GM18505 (cell line): ENCODE data around the gene ST6GALNAC3.

ENCODE experiments used
- ATAC-seq: cut with Tn5 transposase; IDR thresholded peaks from one replicate; pipeline ENCODE4 v1.9.1; 2021; ENCODE audit not compliant: unreplicated experiment
- POLR2A ChIP-seq: IDR thresholded peaks from 4 replicates; pipeline ENCODE4 v1.6.1; 2011; ENCODE audit warnings: borderline replicate concordance; ENCODE audit not compliant: insufficient read depth, insufficient read length; ENCODE audit errors: extremely low read depth

The ST6GALNAC3 gene

DNA sequence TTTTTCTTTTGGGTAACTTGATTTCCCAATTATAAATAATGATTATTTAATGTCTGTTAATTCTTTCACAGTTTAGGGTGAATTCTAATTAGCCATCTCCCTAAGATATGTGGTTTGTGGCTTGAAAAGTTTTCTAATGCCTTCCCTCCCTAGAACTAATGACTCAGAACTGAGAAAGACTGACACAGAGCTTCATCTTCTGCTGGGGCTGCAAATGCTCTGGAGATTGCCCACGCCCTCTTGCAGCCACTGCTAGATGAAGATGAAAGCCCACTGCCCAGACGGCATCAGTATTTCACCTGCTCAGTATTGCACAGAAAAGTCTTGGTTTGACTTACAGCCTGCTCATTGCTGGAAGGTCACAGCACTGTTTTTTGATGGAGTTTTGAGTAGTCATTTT, 101.5 kb downstream of the ST6GALNAC3 start:
- TF ChIP-seq POLR2A: no peak
- ATAC-seq: no peak

DNA sequence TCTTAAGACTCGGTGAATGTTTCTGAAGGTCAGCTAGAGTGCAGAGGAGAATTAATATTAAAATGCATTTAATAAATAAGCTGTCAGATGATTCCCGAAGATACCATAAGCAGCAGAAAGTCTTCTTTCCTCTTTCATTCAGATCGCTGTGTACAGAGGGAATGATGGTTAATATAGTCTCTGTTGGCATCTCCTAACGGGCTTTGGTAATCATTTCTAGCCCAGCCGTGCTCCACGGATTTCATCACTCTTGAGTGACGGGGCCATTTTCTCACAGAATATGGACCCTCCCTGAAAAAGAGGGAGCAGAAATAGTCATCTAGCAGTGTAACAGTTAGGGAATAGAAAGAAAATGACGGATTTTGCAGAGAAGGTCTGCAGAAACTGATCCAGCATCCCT, 103.1 kb downstream of the ST6GALNAC3 start:
- TF ChIP-seq POLR2A: no peak
- no peak for ATAC-seq

GRCh38 chr1:76179219-76179698, 104.7 kb downstream of the ST6GALNAC3 start:
- no peak for TF ChIP-seq POLR2A
- no peak for ATAC-seq

- no peak for TF ChIP-seq POLR2A
- ATAC-seq: no peak
Measured at GRCh38 chr1:76185207-76185606, 110.7 kb downstream of the ST6GALNAC3 start.

- ATAC-seq: no peak
- no peak for TF ChIP-seq POLR2A
Measured at GRCh38 chr1:76186554-76187170, 112.1 kb downstream of the ST6GALNAC3 start.

- no peak for ATAC-seq
- TF ChIP-seq POLR2A: no peak
Measured at GRCh38 chr1:76187436-76187835, 112.9 kb downstream of the ST6GALNAC3 start.

DNA sequence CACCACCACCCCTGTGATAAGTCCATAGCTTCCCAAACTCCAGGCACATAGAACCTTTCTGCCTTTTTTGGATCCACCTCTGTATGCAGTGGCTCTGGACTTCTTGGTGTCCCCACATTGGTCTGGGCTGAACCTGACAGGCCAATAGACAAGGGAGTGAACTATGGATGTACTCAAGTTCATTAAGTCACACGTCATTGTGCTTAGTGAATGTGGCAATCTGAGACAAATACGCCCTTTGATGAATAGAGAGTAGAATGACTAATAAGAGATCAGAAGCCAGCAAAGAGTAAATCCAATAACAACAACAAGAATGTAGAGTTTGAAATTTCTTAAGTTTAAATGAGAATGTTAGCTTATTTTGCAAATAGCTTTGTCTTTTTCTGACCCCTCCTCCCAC, 114.8 kb downstream of the ST6GALNAC3 start:
- ATAC-seq: no peak
- no peak for TF ChIP-seq POLR2A

DNA sequence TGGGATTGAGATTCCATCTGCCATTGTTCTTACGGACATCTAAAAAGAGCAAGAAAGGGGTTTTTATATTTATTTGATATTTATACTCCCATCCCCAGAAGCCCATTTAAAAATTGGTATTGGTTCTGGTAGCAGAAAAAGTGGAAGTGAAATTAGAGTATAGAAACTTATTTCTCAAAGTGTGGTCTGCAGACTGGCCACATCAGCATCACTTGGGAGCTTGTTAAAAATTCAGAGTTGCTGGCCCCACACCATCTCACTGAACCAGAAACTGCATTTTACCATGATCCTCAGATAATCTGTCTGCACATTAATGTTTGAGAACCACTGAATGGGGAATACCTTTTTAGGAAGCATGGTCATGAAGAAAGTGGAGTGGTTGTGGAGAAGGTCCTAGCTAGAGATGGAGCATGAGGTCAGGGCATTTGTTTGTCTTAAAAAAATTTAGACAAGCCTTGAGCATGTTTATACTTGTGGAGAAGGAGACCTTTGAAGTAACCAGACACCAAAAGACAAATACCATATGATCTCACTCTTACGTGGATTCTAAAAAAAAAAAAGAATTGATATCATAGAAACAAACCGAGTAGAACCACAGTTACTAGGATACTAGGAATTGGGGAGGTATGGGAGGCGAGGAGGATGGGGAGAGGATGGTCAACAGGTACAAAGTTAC, 116.3 kb downstream of the ST6GALNAC3 start:
- no peak for ATAC-seq
- no peak for TF ChIP-seq POLR2A

GRCh38 chr1:76191561-76191960, 117.0 kb downstream of the ST6GALNAC3 start:
- no peak for ATAC-seq

GRCh38 chr1:76198452-76198851, 123.9 kb downstream of the ST6GALNAC3 start:
- no peak for TF ChIP-seq POLR2A
- no peak for ATAC-seq

More at GRCh38 chr1:76191561-76191960, 117.0 kb downstream of the ST6GALNAC3 start:
- TF ChIP-seq POLR2A: no peak

- no peak for ATAC-seq
- TF ChIP-seq POLR2A: no peak
Measured at GRCh38 chr1:76202670-76203069, 128.1 kb downstream of the ST6GALNAC3 start.

DNA sequence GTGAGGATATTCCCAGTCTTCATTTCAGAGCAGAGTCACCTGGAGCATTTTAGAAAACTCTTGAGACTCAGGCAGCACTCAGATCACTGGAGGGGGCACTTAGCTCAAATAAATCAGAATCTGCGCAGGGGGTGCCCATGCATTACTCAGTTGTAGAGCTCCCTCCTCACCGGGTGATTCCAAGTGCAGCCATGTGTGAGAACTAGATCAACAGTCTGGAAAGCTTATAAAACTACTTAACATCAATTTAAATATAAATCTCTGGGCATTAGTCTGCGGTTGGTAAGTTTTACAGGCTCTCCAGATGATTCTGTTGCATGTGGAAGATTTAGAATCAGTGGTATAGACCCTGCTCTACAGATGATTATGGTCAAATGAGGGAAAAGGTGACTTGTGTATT, 128.6 kb downstream of the ST6GALNAC3 start:
- no peak for ATAC-seq
- TF ChIP-seq POLR2A: no peak

DNA sequence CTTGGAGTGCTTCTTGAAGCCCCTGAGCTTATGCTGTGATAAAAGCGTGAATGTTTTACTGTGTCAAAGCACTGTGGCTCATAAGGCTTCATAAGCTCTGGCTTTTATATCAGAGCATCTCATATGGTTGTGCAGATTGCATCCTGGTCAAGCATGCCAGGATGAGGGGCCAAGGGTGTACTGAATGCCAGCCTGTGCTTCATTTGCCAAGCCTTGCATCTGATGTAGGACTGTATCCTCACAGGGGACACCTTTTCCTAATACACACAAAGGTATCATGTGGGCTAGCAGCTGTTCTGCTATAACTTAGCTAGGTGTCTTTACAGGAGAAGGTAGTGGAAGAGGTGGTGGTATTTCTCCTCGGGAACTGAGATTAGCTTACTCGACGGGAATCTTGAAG, 134.7 kb downstream of the ST6GALNAC3 start:
- TF ChIP-seq POLR2A: no peak
- ATAC-seq: no peak

- no peak for ATAC-seq
- TF ChIP-seq POLR2A: no peak
Measured at GRCh38 chr1:76209648-76210047, 135.1 kb downstream of the ST6GALNAC3 start.
